Fibroblast of skin of scalp (primary cell): Measurements from ENCODE around the gene RAB10.
"Not testable (repeated sequence)": the region's sequence is repeated elsewhere in the genome, so short reads cannot be mapped to it uniquely, and the experiment has no call there.

Experiments
- DNase-seq: peaks from one replicate; pipeline ENCODE4 v3.0.0-alpha.2; 2013

RAB10 gene

GRCh38 chr2:26164641-26165211 lies 130.8 kb downstream of the RAB10 start:
- no peak for DNase-seq

- DNase-seq = no peak
These were observed 131.5 kb downstream of the RAB10 start for GRCh38 chr2:26165403-26165802.

- not testable (repeated sequence) for DNase-seq
These were observed 132.7 kb downstream of the RAB10 start for GRCh38 chr2:26166541-26166940.

- no peak for DNase-seq
These were observed 134.9 kb downstream of the RAB10 start for GRCh38 chr2:26168785-26169184.

- no peak for DNase-seq
These were observed 135.3 kb downstream of the RAB10 start for GRCh38 chr2:26169226-26169625.

GRCh38 chr2:26169681-26170414 lies 136.0 kb downstream of the RAB10 start:
- DNase-seq = no peak

GRCh38 chr2:26170795-26171194 lies 136.9 kb downstream of the RAB10 start:
- DNase-seq = no peak

- no peak for DNase-seq
These were observed 138.4 kb downstream of the RAB10 start for GRCh38 chr2:26172189-26172870.

- no peak for DNase-seq
These were observed 139.2 kb downstream of the RAB10 start, which contains the start of gene GAREM2 for GRCh38 chr2:26172871-26173775. TSS of gene GAREM2 (plus strand) at chr2:26173088. CDS start at chr2:26173221, 133 bp downstream.

GRCh38 chr2:26173776-26174482 lies 140.0 kb downstream of the RAB10 start:
- no peak for DNase-seq

GRCh38 chr2:26174691-26175465 lies 141.0 kb downstream of the RAB10 start:
- no peak for DNase-seq

GRCh38 chr2:26175466-26176278 lies 141.8 kb downstream of the RAB10 start:
- no peak for DNase-seq

- no peak for DNase-seq
These were observed 142.4 kb downstream of the RAB10 start for GRCh38 chr2:26176279-26176615.

- no peak for DNase-seq
These were observed 143.2 kb downstream of the RAB10 start for GRCh38 chr2:26177122-26177521.

- DNase-seq = no peak
These were observed 144.4 kb downstream of the RAB10 start for GRCh38 chr2:26178246-26178645.

GRCh38 chr2:26178746-26179436 lies 145.0 kb downstream of the RAB10 start:
- DNase-seq = peak; percentile 31

GRCh38 chr2:26179446-26179913 lies 145.6 kb downstream of the RAB10 start:
- DNase-seq = peak; percentile 14

GRCh38 chr2:26182441-26182840 lies 148.6 kb downstream of the RAB10 start:
- no peak for DNase-seq

GRCh38 chr2:26182887-26183630 lies 149.2 kb downstream of the RAB10 start:
- no peak for DNase-seq
